Stomach (tissue), 4 donors: ENCODE data around the gene SPON2.

ENCODE experiments used
- EP300 ChIP-seq: sonication (generic); formaldehyde crosslinking; IDR thresholded peaks from one replicate; pipeline ENCODE4 v1.6.1; 2017; ENCODE audit warnings: antibody characterized with exemption
- POLR2A ChIP-seq, 4 donors: fragments of 450-650 bp; IDR thresholded peaks; one replicate each; pipeline ENCODE4 v1.6.1; 2016; ENCODE audit warnings: antibody characterized with exemption in 4 of 4, control low read depth in 2 of 4, mild to moderate bottlenecking in 1 of 4, moderate library complexity in 1 of 4
- TF ChIP-seq, protein P1 (sequence below), 7 experiments: fragments of 450-650 bp in 4 of 7; fragments of 200-600 bp in 3 of 7; sonication (generic) in 3 of 7; IDR thresholded peaks; one replicate each; pipeline ENCODE4 v1.5.1; 2016 to 2019; ENCODE audit warnings: antibody characterized with exemption in 7 of 7, control low read depth in 2 of 7, mild to moderate bottlenecking in 1 of 7

DNA sequence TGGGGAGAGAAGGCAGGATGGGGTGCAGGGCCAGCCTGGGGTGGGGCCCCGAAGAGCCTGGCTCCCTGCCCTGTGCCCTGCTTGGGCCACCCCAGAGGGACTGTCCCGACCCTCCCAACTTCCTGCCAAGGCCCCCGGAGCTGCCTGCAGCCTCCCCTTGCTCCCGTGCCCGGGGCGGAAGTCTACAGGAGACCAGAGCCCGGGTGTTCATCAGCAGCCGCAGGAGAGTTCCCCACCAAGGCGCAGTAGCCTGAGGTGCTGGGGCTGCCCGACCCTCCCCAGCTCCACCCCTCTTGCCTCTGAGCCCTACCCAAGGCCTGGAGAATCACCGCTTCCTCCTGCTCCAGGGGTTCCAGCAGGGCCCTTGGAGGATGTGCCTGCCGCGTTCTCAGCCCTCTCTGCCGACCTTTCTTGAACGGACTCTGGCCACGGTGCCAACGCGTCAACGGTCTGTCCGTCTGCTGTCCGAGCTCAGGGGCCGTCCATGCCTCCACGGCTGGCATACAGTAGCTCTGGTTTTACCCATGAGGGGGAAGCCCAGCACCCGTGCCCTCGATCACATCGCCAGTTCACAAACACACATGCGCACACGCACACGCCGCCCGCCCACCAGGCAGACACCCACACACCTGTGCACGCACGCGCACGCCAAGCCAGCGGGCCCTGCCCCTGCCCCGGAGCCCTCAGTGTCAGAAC lies 36.0 kb upstream of the SPON2 start:
- TF ChIP-seq, protein P1, sequence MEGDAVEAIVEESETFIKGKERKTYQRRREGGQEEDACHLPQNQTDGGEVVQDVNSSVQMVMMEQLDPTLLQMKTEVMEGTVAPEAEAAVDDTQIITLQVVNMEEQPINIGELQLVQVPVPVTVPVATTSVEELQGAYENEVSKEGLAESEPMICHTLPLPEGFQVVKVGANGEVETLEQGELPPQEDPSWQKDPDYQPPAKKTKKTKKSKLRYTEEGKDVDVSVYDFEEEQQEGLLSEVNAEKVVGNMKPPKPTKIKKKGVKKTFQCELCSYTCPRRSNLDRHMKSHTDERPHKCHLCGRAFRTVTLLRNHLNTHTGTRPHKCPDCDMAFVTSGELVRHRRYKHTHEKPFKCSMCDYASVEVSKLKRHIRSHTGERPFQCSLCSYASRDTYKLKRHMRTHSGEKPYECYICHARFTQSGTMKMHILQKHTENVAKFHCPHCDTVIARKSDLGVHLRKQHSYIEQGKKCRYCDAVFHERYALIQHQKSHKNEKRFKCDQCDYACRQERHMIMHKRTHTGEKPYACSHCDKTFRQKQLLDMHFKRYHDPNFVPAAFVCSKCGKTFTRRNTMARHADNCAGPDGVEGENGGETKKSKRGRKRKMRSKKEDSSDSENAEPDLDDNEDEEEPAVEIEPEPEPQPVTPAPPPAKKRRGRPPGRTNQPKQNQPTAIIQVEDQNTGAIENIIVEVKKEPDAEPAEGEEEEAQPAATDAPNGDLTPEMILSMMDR (IDR thresholded peaks at IDR 0.05), result no peak
- TF ChIP-seq EP300, result no peak
- no peak for TF ChIP-seq POLR2A (IDR thresholded peaks at IDR 0.05)
